ENCODE data around the gene MREG.
"Not testable (repeated sequence)": the region's sequence is repeated elsewhere in the genome, so short reads cannot be mapped to it uniquely, and the experiment has no call there.

MREG gene

DNA sequence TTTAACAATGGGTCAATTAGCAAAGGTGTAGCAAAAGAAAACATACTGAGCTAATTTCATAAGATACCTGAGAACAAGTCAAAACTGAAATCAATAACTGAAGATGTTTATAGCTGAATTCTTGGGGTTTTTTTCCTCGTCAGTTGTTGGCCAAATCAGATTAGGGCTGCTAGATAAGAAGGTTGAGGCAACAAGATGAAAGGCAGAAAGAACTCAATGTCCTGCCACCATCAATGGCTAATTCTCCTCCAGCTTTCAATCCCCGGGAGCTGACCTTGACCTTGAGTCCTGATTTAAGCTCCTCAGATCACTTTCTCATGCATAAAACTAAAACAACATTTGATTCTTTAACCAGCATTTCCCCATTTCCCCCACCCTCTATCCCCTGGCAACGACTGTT lies 61.8 kb downstream of the MREG start:
- no peak for DNase-seq

DNA sequence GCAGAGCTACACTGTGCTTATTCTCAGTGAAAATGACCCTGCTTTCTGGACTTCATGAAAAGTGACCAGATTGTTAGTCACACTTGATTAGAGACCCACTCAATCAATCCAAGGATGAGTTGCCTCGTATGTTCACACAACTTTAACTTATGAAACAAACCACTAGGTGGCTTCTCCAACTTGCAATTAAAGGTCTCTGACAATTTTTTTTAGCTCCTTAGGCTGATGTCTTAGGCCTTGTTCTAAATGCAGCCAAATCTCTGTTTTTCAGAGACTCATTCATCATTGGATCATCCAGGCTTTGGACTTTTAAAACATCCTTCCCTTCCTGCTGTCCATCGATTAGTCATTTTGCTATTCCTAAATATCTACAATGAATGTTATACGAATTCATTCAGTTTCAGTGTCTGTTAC lies 63.4 kb downstream of the MREG start:
- DNase-seq: no peak

DNA sequence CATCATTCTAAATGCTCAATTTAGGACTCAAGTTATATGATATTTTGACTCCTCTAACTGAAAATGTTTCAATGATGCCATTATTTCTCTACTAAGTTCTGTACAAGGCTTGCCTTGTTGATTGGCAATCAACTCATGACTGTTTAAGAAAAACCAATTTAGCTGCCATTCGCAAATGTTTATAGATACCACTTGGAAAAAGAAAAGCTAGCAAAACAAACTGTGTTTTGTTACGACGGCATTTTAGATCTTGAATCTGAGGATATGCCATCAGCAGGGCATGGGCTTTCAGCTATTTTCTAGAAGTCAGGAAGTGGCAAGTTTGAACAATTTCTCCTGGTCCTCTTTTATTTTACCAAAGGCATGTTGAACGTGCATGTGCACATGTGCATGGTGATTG lies 65.3 kb downstream of the MREG start:
- no peak for DNase-seq

DNA sequence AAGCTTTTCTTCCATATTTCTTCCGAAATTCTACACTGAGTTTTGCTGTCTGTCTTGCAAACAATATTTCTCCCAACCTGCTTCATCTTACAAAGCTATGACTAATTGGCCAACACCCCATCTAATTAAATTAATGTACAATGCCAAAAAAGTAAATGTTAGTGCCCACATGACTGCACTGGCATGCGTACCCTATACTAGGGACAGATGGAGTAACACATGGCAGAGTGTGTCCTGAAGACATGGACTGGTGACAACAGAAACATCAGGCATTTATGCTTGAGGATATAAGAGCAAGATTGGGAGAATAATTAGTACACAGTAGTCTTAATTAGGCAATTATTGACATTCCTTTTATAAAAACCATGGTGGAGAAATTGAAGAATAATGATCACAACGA lies 66.8 kb downstream of the MREG start:
- DNase-seq: no peak

DNA sequence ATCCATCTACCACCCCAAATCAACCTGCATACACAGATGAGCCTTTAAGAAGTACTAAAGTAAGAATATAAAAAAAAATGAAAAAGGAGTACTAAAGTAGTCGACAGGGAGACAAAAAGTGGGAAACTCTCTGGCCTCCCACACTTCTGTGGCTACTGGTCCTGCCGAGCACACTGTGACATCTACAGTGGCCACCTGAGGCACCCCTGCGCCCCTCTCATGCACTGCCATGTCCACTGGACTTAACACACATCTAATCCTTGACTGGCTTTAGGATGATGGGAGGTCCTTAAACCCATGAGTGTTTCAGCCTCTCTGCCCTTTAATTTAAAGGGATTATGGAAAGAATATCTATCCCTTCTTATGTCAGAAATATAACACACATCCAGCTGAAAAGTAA lies 71.2 kb downstream of the MREG start:
- no peak for DNase-seq

DNA sequence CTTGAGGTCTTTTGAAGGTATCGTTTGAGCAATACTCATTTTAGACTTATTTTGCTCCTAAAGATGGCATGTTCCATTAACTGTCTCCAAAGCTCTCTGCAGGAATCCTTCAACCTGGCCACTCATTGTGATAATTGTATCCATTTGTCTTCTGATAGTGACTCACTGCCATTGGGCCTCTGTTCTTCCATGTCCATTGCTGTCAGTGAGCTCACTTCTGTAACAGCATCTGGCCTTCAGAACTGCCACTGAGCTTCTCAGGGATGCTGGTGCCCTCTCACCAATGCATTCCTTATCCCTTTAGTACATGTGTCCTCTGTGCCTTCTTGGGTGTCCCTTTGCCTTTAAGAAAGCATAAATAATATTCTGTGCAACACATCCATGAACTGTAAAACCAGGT lies 71.6 kb downstream of the MREG start:
- DNase-seq: no peak

DNA sequence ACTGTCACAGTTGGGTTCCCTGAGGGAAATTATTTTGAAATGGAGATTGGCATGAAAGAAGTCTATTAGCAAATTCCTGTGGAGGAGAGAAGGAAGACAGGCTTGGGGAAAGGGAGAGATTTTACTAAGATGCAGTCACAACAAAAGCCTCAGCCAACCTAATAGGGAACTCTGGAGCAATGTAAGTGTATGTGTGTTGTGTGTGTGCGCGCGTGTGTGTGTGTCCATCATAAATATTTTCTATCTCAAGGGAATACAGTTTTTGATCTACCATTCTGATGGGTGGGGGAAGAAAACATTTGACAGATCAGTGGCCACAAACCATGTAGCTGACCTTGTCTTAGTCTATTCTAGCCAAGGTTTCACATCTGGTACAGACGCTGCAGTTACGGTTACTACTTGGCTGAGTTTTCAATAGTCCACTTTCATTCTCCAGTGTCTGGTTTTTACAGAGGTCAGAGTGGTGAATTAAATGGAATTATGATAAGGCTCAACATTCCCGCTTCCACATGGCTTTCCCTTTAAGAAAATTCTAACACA lies 72.6 kb downstream of the MREG start:
- DNase-seq: no peak

DNA sequence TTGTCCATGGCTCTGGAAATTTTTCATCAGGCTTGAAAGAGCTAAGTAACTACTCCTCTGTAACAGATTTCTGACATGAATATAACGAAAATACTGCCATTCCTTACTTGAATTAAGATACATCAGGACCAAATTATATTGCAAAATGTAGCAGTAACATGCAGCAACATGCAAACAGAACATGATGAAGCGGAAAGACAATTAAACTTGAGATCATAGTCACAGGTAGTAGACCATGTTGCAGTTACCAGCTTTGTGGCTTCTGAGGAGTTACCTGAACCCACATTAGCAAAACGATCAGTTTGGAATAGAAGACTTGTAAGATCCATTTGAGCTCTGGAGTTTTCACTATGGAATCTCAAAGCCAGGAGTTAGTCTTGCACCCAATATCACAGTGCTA lies 76.2 kb downstream of the MREG start:
- DNase-seq: no peak

DNA sequence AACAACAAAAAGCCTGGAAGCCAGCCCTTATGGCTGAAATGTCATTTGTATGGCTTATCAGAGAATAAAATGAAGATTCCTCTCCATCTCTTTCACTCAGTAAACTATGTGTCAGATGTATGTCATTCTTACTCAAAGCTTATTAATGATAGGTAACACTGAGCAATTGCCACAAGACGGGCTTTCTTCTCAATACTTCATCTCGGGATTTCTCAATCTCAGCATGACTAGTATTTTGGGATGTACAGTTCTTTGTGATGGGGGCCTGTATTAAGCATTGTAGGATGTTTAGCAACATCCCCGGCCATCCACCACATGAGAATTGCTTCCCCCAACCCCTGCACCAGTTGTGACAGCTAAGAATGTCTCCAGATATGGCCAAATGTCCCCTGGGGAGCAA lies 80.2 kb downstream of the MREG start:
- no peak for DNase-seq

DNA sequence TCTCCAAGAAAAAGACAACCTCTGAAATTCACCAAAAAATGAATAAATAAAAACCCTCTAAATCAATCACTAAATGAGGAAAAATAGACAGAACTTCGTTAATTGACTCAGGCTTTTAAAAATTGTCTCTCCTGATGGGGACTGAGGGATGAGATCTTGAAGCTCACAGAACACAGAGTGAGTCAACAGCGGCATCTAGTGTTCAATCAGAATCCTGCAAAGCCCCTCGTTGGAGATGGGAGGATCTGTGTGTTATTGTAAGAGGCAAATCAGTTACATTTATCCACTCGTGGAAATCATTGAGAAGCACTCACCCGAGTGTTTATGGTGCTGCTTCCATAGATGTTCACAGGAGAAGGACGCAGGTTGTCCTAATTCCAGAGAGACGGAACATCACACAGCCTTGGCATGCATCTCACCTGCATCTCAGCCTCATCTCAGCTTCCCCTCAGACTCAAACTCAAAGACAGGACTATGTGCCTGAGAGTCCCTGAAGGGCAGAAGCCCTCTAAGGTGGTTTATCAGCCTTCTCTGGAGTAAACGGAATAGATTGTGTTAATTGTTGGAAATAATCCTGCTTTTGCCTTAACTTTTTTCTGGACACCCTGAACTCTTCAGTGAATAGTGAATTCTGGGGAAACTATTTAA lies 82.0 kb downstream of the MREG start:
- peak in 2 of 4 experiments; percentile 1 to 8 for DNase-seq

DNA sequence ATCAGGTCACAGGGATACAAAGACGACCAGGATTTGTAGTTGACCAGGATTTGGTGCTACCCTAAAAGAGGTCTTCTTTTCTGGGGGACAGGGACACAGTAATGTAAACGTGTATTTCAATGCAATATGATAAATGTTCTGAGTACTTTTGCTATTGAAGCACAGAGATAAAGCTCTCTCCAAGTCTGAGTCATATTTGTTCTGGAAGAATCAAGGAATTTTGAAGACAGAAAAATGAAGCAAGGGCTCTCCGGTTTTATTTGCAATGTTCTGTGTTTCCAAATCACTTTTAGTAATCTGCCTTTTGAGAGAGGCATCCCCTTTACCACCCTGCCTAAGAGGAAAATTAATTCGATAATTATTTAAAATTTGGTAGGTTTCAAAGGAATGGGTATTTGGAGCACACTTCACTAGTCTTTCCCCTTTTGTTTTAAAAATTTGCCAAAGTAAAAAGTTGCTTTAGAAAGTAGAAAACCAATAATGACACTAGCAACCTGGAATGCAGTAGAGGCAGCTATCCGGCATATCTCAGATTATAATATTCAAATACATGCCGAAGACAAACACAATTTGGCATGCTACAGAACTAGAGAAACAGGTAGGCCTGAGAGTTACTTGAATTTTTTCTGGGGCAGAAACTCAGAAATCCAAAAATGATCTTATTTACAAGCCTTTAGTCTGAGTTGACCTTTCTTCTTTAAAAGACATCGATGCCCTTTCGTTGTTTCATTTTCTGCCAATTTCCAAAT lies 82.7 kb downstream of the MREG start:
- no peak for DNase-seq

DNA sequence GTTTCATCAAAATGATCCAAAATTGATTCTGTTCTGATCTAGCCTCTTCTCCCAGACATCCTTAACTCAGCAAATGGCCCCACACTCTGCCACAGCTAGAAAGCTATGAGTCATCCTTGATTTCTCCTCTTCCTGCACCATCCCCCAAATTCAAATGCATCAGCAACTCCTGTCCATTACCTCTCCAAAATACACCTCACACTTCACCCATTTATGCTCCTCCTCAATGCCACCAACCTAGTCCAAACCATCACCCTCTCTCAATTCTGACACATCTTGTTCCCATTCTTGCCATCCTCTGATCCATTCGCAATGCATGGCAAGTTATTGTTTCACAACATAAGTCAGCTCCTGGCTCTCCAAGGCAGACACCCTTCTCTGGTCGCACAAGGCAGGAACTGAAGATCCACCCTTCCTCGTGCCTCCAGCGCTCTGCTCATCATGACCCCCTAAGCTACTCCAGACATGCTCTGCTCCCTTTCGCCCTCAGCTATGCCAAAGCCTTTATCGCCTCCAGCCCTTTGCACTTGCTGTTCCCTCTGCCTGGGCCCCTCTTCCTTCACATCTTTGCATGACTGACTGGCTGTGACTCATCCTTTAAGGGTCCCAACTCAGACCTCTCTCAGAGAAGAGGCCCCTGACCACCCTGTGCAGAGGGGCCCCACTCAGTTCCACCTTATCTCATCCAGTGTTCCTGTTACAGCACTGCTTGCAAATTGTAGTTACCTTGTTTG lies 83.6 kb downstream of the MREG start:
- DNase-seq: no peak

DNA sequence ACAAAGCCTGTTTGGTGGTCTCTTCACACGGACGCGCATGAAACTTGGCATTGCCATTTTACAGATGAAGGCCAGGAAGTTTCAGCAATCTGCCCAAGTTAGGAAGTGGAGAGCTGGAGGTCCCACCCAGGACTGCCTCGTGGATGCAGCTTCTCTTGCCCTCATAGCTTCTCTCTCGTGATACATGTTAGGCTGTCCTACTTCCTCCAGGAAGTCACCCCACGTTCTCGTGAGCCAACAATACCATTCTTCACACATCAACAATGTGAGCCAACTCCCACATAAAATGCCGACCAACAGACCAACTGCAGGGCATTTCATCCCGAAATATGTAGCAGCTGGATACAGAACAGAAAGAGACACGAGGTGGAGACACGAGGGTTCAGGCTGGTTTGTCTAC lies 85.3 kb downstream of the MREG start:
- DNase-seq: no peak

DNA sequence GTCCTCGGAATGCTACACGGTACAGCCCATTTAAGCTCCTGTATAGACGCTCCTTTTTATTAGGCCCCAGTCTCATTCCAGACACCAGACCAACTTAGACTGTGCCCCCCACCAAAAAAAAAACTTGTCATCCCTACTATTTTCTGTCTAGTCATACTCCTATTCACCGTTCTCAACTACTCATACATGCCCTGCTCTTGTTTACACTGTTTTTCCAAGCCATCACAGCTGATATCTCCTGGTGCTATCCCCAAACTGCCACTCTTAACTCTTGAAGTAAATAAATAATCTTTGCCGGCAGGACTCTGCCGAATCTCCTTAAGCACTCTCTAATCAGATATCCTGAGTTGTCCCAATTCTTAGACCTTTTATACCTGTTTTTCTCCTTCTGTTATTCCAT lies 86.4 kb downstream of the MREG start:
- not testable (repeated sequence) for DNase-seq

DNA sequence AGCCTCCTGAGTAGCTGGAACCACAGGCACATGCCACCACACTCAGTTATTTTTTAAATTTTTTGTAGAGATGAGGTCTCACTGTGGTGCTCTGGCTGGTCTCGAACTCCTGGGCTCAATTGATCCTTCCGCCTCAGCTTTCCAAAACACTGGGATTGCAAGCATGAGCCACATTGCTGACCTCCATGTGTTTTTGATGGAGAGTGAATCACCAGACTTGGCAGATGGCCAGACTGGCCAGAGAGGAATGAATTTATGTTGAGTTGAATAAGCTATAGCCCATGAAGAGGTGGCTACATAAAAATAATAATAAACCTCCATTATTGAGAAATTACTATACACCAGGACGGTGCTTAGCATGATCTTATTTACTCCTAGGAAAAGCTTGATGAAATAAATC lies 91.5 kb downstream of the MREG start:
- DNase-seq: no peak

DNA sequence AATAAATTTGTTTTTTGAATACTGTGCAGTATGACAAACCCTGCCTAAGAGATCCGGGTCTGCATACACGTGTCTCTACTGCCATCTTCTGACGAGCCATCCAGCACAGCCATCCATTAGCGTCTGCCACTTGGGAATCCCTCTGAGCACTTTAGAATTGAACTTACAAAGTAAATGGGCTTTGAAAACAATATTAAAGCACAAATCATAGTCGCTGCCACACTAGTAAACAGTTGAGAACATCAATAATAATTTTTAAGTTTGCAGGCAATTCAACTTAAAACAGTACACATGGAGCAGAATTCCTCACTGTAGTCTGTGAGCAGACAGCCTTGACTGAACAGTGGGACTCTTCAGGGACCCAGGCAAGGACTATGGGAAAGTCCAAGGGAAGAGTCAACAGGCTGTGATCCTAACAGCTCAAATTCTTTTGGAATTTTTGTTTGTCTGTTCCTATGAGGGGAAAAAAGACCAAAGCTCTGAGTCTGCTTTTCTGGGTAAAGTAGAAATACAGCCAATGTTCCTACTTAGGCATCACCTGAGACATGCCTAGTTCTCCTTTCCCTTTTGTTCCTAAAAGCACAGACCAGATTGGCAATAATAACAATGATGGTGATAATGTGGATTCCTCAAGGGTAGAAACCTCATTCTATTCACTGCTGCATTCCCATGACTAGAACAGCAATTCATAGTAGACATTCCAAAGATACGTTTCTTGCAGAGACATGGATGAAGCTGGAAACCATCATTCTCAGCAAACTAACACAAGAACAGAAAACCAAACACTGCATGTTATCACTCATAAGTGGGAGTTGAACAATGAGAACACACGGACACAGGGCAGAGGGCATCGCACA lies 92.9 kb downstream of the MREG start:
- peak; percentile 1 to 28 (median 6) for DNase-seq

DNA sequence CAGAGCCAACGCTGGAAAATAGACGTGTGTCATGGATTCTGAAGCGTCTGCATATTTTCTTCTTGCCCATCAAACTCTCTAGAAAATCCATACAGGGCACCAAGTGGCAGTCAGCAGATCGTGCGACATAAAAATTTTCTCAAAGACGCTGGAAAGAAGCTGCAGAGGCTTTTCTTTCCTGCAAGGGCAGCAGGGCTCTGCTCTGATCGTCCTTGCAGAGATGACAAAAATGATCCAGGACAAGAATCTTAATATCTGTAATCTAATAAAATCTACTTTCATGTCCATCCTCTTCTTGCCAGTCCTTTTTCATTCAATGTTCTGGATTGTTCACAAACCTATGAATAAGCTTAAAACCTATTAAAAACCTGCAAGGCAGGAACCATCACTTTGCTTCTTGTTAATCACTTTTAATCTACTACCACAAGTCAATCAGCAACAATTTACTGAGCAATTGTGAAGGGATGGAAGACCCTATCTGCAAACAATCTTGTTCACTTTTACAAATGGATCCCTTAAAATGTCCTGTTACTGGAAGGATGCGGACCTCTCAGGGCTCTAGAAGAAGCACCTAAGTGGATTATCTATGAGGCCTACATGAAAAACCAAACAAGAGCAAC lies 93.6 kb downstream of the MREG start:
- DNase-seq: no peak

DNA sequence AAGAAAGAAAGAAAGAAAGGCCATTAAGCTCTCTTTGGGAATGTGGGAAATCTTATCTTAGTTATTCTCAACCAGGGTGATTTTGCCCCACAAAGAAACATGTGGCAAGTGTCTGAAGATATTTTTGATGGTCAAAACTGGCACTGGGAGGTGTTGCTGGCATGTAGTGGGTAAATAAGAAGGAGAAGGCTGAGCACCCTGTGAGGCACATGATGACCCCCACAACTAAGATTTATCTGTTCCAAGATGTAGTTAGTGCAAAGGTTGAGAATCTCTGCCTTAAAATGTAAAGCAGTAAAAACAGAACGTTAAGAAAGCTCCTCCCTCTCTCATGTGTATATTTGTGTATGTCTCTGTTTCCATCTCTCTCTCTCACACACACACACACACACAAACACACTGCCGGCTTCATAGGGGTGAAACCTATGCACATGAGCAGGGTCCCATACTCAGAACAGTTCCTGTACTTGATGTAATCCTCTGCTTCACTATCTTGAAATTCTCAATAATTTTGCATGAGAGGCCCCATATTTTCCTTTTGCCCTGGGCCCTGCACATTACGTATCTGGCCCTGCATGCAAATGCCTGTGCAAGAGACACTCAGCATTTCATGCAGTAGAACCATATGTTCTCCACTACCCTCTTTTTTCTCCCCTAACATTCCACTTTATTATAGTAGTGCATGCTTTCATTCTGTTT lies 94.3 kb downstream of the MREG start:
- no peak for DNase-seq

DNA sequence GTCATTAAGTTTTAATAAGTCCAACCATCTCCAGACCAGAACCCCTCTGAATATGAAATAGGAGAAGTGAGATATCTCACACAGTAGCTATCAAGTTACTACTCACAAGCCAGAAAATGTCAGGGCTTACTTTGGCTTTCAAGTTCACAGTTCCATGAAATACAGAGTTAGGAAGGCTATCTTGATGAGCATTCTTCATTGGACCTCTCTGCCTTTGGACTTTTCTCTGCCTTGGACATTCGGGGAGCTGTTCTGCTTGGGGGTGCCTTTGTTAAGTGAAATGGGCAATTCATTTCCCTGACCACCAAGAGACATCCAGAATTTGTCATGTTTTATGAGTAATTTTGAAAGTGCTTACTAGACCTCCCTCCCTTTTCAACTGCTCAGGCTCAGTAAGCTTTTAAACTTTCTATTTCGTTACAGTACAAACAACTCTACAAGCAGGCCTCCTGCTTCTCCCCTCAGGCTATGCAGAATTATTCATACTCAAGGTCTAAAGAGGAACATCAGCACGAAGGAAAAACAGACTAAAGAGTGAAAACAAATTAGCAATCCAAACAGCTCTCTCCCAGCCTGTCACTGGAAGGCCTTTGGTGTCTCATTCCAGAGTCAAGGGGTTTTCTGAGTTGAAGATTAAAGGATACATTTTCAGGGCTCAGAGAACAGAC lies 95.3 kb downstream of the MREG start:
- no peak for DNase-seq

DNA sequence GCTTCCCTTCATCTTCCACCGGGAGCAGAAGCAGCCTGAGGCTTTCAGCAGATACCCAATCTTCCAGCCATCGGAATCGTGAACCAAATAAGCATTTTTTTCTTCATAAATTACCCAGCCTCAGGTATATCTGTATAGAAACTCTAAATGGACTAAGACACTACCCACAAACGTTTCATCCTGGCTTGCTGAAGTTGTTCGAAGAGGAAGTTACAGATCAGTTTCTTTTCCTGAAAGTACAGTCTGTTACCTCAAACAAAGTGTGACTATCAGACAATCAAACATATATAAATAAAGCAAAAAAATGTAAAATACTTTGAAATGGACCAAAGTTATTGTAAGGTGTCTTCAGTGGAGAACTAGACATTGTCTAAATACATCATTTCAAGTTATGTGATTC lies 97.9 kb downstream of the MREG start:
- no peak for DNase-seq

DNA sequence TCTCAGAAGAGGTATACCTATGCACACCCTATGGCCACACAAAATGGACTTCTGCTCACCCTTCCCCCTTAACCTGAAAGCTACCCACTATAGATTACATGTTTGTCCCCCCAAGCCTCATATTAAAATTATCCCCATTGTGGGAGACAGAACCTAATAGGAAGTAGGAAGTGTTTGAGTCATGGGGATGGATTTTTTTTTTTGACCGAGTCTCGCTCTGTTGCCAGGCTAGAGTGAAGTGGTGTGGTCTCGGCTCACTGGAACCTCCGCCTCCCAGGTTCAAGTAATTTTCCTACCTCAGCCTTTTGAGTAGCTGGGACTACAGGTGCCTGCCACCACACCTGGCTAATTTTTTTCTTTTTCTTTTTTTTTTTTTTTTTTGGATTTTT lies 98.6 kb downstream of the MREG start:
- DNase-seq: no peak
